Measurements from ENCODE around the gene ANKRD40. TPM values are rescaled to one million over a fixed set of nuclear protein-coding genes. Genes with fewer than 3 reads are reported as not detected.

The ANKRD40 gene
- total RNA-seq (2022; extraction: Qiagen RNA extraction) = 47.0 to 48.9 TPM (median 48.5 TPM) in 5 replicates

DNA sequence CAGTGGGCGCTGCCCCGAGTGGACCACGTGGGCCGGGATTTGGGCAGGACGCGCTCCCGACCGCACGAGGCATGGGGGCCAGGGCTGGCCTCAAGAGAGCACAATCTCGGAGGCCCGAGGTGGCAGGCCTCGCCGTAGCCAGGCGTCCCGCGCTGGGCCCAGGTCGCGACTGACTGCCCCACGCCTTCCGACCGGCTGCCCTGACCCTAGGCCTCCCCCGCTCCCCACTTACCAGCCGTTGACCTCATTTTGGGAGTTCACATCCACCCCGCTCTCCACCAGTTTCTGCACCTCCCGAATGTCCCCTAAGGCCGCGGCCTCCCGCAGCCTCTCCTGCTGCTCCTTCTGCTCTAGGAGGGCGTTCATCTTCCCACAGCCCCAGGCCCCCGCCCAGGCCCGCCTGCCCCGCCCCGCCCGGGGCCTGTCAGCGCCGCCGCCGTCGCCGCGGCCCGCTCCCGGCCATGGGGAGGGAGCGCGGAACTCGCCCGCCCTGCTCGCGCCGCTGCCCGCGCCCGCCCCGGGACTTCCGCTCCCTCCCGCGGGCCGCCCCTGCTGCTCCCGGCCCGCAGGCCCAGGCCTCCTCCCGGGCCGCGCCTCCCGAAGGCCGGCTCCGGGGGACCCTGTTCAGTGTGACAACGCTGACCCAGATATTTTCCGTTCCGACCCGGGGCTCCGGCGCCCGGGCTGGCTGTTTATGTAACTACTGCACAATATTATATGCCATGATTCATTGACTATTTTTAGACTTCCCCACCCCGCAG, at the start of gene ANKRD40:
ANKRD40 (minus strand) TSS at position 626 of the 761 bp plus-strand sequence; CDS start at position 366, 260 bp downstream.

GRCh38 chr17:50719144-50719923, 11.6 kb upstream of the ANKRD40 start, which contains the start of gene LUC7L3:
Gene LUC7L3, plus strand, starts transcription at chr17:50719603. Its CDS starts 130 bp downstream, at chr17:50719733.

Other genes with a start within 250 kb of the ANKRD40 start
- not detected in 5 replicates for gene CHAD, start 239.0 kb downstream of the ANKRD40 start, total RNA-seq (2022; extraction: Qiagen RNA extraction)
- 25.7 to 34.8 TPM (median 32.4 TPM) in 5 replicates for gene RSAD1, start 229.1 kb downstream of the ANKRD40 start, total RNA-seq (2022; extraction: Qiagen RNA extraction)
- gene MYCBPAP, start 199.5 kb downstream of the ANKRD40 start, total RNA-seq (2022; extraction: Qiagen RNA extraction) = 0.32 to 1.2 TPM (median 0.84 TPM) in 5 replicates
- 0.13 to 0.29 TPM (median 0.19 TPM) in 5 replicates for gene EPN3, start 175.2 kb downstream of the ANKRD40 start, total RNA-seq (2022; extraction: Qiagen RNA extraction)
- gene SPATA20, start 160.7 kb downstream of the ANKRD40 start, total RNA-seq (2022; extraction: Qiagen RNA extraction) = 65.4 to 88.3 TPM (median 83.2 TPM) in 5 replicates
- 2.7 to 4.6 TPM (median 4.1 TPM) in 5 replicates for gene CACNA1G, start 147.2 kb downstream of the ANKRD40 start, total RNA-seq (2022; extraction: Qiagen RNA extraction)
- gene ABCC3, start 73.0 kb downstream of the ANKRD40 start, total RNA-seq (2022; extraction: Qiagen RNA extraction) = 115 to 150 TPM (median 131 TPM) in 5 replicates
- gene LUC7L3, start 11.7 kb upstream of the ANKRD40 start, total RNA-seq (2022; extraction: Qiagen RNA extraction) = 71.6 to 106 TPM (median 88.4 TPM) in 5 replicates
- not detected in 5 replicates for gene ANKRD40CL, start 59.6 kb upstream of the ANKRD40 start, total RNA-seq (2022; extraction: Qiagen RNA extraction)
- gene WFIKKN2, start 127.7 kb upstream of the ANKRD40 start, total RNA-seq (2022; extraction: Qiagen RNA extraction) = not detected in 5 replicates
- 82.8 to 108 TPM (median 86.5 TPM) in 5 replicates for gene TOB1, start 158.4 kb upstream of the ANKRD40 start, total RNA-seq (2022; extraction: Qiagen RNA extraction)